ENCODE results near the gene LRRC25. TPM values are rescaled to one million over a fixed set of nuclear protein-coding genes. Genes with fewer than 3 reads are reported as not detected.
A peak's percentile ranks its signal among the peaks of the same experiment; 100 is the strongest.

The LRRC25 gene
- total RNA-seq, 3 donors from 2014 or later = not detected

GRCh38 chr19:18431351-18432197 lies 34.2 kb upstream of the LRRC25 start:
- H3K36me3 Mint-ChIP-seq (ENCODE audit: insufficient read depth) = no peaks in the 10 kb centered on the region
- no peaks in the 10 kb centered on the region for H3K9me3 Mint-ChIP-seq
- ATAC-seq (no peak), DNase-seq (no peak)
- H3K4me3 Mint-ChIP-seq = no peak overlapping the region
- peaks cover 25% of the 10 kb centered on the region for H3K4me1 Mint-ChIP-seq (ENCODE audit: low read depth)
- no peaks in the 10 kb centered on the region for H3K27me3 Mint-ChIP-seq (ENCODE audit: low read depth)

GRCh38 chr19:18430417-18431144 lies 33.2 kb upstream of the LRRC25 start:
- peaks cover 24% of the 10 kb centered on the region for H3K4me1 Mint-ChIP-seq (ENCODE audit: low read depth)

GRCh38 chr19:18429717-18430416 lies 32.4 kb upstream of the LRRC25 start:
- peak overlapping the region; percentile 53 for H3K4me3 Mint-ChIP-seq
- no peaks in the 10 kb centered on the region for H3K36me3 Mint-ChIP-seq (ENCODE audit: insufficient read depth)
- no peak for DNase-seq
- H3K4me1 Mint-ChIP-seq (ENCODE audit: low read depth) = peaks cover 27% of the 10 kb centered on the region
- ATAC-seq = no peak
- no peaks in the 10 kb centered on the region for H3K27me3 Mint-ChIP-seq (ENCODE audit: low read depth)
- H3K9me3 Mint-ChIP-seq = no peaks in the 10 kb centered on the region

More at GRCh38 chr19:18430417-18431144, 33.2 kb upstream of the LRRC25 start:
- Mint-ChIP-seq H3K4me3 (peak overlapping the region; percentile 24), H3K9me3 (no peaks in the 10 kb centered on the region), H3K27me3 (ENCODE audit: low read depth) (no peaks in the 10 kb centered on the region), H3K36me3 (ENCODE audit: insufficient read depth) (no peaks in the 10 kb centered on the region)
- DNase-seq (no peak), ATAC-seq (no peak)

GRCh38 chr19:18428787-18429674 lies 31.6 kb upstream of the LRRC25 start:
- ATAC-seq (peak; percentile 73 to 77), DNase-seq (peak; percentile 71)
- H3K36me3 Mint-ChIP-seq (ENCODE audit: insufficient read depth) = no peaks in the 10 kb centered on the region
- H3K4me1 Mint-ChIP-seq (ENCODE audit: low read depth) = peaks cover 32% of the 10 kb centered on the region
- no peaks in the 10 kb centered on the region for H3K9me3 Mint-ChIP-seq
- peak overlapping the region; percentile 21 for H3K4me3 Mint-ChIP-seq
- H3K27me3 Mint-ChIP-seq (ENCODE audit: low read depth) = no peaks in the 10 kb centered on the region

- H3K27me3 Mint-ChIP-seq (ENCODE audit: low read depth) = no peaks in the 10 kb centered on the region
- ATAC-seq (peak in 1 of 2 donors; percentile 2), DNase-seq (no peak)
- H3K4me3 Mint-ChIP-seq = no peak overlapping the region
- no peaks in the 10 kb centered on the region for H3K36me3 Mint-ChIP-seq (ENCODE audit: insufficient read depth)
- H3K9me3 Mint-ChIP-seq = no peaks in the 10 kb centered on the region
- H3K4me1 Mint-ChIP-seq (ENCODE audit: low read depth) = peaks cover 38% of the 10 kb centered on the region
These were observed 30.9 kb upstream of the LRRC25 start for GRCh38 chr19:18428173-18428786.

- no peak for ATAC-seq
- Mint-ChIP-seq H3K27me3 (ENCODE audit: low read depth) (no peaks in the 10 kb centered on the region), H3K4me1 (ENCODE audit: low read depth) (peaks cover 42% of the 10 kb centered on the region), H3K4me3 (no peak overlapping the region), H3K36me3 (ENCODE audit: insufficient read depth) (no peaks in the 10 kb centered on the region), H3K9me3 (no peaks in the 10 kb centered on the region)
- DNase-seq = no peak
These were observed 30.3 kb upstream of the LRRC25 start for GRCh38 chr19:18427743-18428113.

GRCh38 chr19:18427080-18427742 lies 29.8 kb upstream of the LRRC25 start:
- Mint-ChIP-seq H3K36me3 (ENCODE audit: insufficient read depth) (no peaks in the 10 kb centered on the region), H3K27me3 (ENCODE audit: low read depth) (no peaks in the 10 kb centered on the region), H3K4me3 (no peak overlapping the region), H3K4me1 (ENCODE audit: low read depth) (peaks cover 45% of the 10 kb centered on the region), H3K9me3 (no peaks in the 10 kb centered on the region)
- ATAC-seq (no peak), DNase-seq (no peak)

GRCh38 chr19:18426416-18426767 lies 29.0 kb upstream of the LRRC25 start:
- Mint-ChIP-seq H3K36me3 (ENCODE audit: insufficient read depth) (no peaks in the 10 kb centered on the region), H3K27me3 (ENCODE audit: low read depth) (no peaks in the 10 kb centered on the region), H3K9me3 (no peaks in the 10 kb centered on the region), H3K4me3 (no peak overlapping the region), H3K4me1 (ENCODE audit: low read depth) (peaks cover 51% of the 10 kb centered on the region)
- DNase-seq (no peak), ATAC-seq (no peak)

GRCh38 chr19:18425515-18426415 lies 28.3 kb upstream of the LRRC25 start:
- Mint-ChIP-seq H3K27me3 (ENCODE audit: low read depth) (no peaks in the 10 kb centered on the region), H3K9me3 (no peaks in the 10 kb centered on the region), H3K4me1 (ENCODE audit: low read depth) (peaks cover 57% of the 10 kb centered on the region), H3K4me3 (no peak overlapping the region), H3K36me3 (ENCODE audit: insufficient read depth) (no peaks in the 10 kb centered on the region)
- ATAC-seq (no peak), DNase-seq (no peak)

GRCh38 chr19:18424890-18425514 lies 27.6 kb upstream of the LRRC25 start:
- Mint-ChIP-seq H3K4me3 (no peak overlapping the region), H3K27me3 (ENCODE audit: low read depth) (no peaks in the 10 kb centered on the region), H3K4me1 (ENCODE audit: low read depth) (peaks cover 58% of the 10 kb centered on the region), H3K9me3 (no peaks in the 10 kb centered on the region), H3K36me3 (ENCODE audit: insufficient read depth) (no peaks in the 10 kb centered on the region)
- DNase-seq = no peak
- no peak for ATAC-seq

- H3K9me3 Mint-ChIP-seq = no peaks in the 10 kb centered on the region
- H3K36me3 Mint-ChIP-seq (ENCODE audit: insufficient read depth) = no peaks in the 10 kb centered on the region
- DNase-seq (no peak), ATAC-seq (no peak)
- no peak overlapping the region for H3K4me3 Mint-ChIP-seq
- H3K27me3 Mint-ChIP-seq (ENCODE audit: low read depth) = no peaks in the 10 kb centered on the region
- H3K4me1 Mint-ChIP-seq (ENCODE audit: low read depth) = peaks cover 54% of the 10 kb centered on the region
These were observed 26.9 kb upstream of the LRRC25 start for GRCh38 chr19:18424122-18424889.

All from activated T-cell treated with anti-CD3 and anti-CD28 coated beads, Interleukin-2, amount 50 U/mL, for 4 hours (primary cell).